ENCODE data around the gene CAMK1. TPM values are rescaled to one million over a fixed set of nuclear protein-coding genes. Genes with fewer than 3 reads are reported as not detected.

Gene CAMK1
- total RNA-seq, result 1.6 and 2.5 TPM in 2 replicates

GRCh38 chr3:9769426-9770275 is at the start of gene CAMK1:
TSS of gene CAMK1 (minus strand) at chr3:9769947. CDS start at chr3:9767749, 2,198 bp downstream.

GRCh38 chr3:9809615-9810432 is 40.1 kb upstream of the CAMK1 start, which contains the start of gene TTLL3:
TSS of gene TTLL3 (plus strand) at chr3:9810262. CDS start at chr3:9810662, 400 bp downstream.

GRCh38 chr3:9792405-9793160 is 22.8 kb upstream of the CAMK1 start, which contains the start of the genes ARPC4 and TADA3:
TSS of gene ARPC4 (plus strand) at chr3:9793082. CDS start at chr3:9793122, 40 bp downstream.
TSS of gene TADA3 (minus strand) at chr3:9792473. CDS start at chr3:9791466, 1,007 bp downstream.

GRCh38 chr3:9749645-9750555 is 19.8 kb downstream of the CAMK1 start, which contains the start of gene OGG1:
TSS of gene OGG1 (plus strand) at chr3:9749952. CDS start at chr3:9750287, 335 bp downstream.

GRCh38 chr3:9731206-9732079 is 38.3 kb downstream of the CAMK1 start, which contains the start of gene BRPF1:
TSS of gene BRPF1 (plus strand) at chr3:9731735. CDS start at chr3:9734141, 2,406 bp downstream.

Other genes starting within 250 kb of the CAMK1 start
- gene LHFPL4, start 216.1 kb downstream of the CAMK1 start, total RNA-seq, result not detected in 2 replicates
- 27.9 and 36.7 TPM in 2 replicates for gene MTMR14, start 120.4 kb downstream of the CAMK1 start, total RNA-seq
- gene CPNE9, start 66.1 kb downstream of the CAMK1 start, total RNA-seq, result not detected in 2 replicates
- 18.5 and 18.8 TPM in 2 replicates for gene BRPF1, start 38.2 kb downstream of the CAMK1 start, total RNA-seq
- 27.1 and 29.4 TPM in 2 replicates for gene OGG1, start 20.0 kb downstream of the CAMK1 start, total RNA-seq
- 71.1 and 83.3 TPM in 2 replicates for gene TADA3, start 22.5 kb upstream of the CAMK1 start, total RNA-seq
- 159 and 256 TPM in 2 replicates for gene ARPC4, start 23.1 kb upstream of the CAMK1 start, total RNA-seq
- gene TTLL3, start 40.3 kb upstream of the CAMK1 start, total RNA-seq, result 24.4 and 90.3 TPM in 2 replicates
- gene RPUSD3, start 74.1 kb upstream of the CAMK1 start, total RNA-seq, result 53.8 and 120 TPM in 2 replicates
- 3.5 and 5.1 TPM in 2 replicates for gene CIDEC, start 110.3 kb upstream of the CAMK1 start, total RNA-seq
- 53.0 and 72.9 TPM in 2 replicates for gene JAGN1, start 120.7 kb upstream of the CAMK1 start, total RNA-seq
- gene IL17RE, start 132.9 kb upstream of the CAMK1 start, total RNA-seq, result 44.7 and 50.6 TPM in 2 replicates
- gene IL17RC, start 147.2 kb upstream of the CAMK1 start, total RNA-seq, result 365 and 408 TPM in 2 replicates
- gene CRELD1, start 163.9 kb upstream of the CAMK1 start, total RNA-seq, result 33.5 and 40.8 TPM in 2 replicates
- 1.8 and 3.1 TPM in 2 replicates for gene PRRT3, start 182.5 kb upstream of the CAMK1 start, total RNA-seq
- 33.4 and 41.2 TPM in 2 replicates for gene EMC3, start 216.9 kb upstream of the CAMK1 start, total RNA-seq

Measured in placental epithelial cell (primary cell).